ENCODE results near the gene JMJD1C.
A peak's percentile ranks its signal among the peaks of the same experiment; 100 is the strongest.

JMJD1C gene

DNA sequence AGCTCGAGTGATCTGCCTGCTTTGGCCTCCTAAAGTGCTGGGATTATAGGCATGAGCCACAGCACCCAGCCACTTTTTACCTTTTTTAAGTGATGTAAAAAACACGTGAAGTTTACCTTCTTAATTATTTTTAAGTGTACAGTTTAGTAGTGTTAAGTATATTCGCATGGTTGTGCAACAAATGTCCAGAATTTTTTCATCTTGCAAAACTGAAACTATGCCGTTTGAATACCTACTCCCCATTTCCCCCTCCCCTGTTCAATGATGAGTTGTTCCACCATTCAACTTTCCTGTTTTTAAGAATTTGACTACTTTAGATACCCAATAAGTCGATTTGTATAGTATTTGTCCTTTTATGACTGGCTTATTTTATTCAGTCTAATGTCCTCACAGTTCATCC lies 321.8 kb downstream of the JMJD1C start:
- Histone ChIP-seq H2AFZ (ENCODE audit: low read length) (no peak overlapping the region), H3K4me1 (ENCODE audit: insufficient read depth, low read length, poor library complexity, severe bottlenecking) (peaks cover 13% of the 10 kb centered on the region), H4K20me1 (ENCODE audit: insufficient read depth, low read length, poor library complexity, severe bottlenecking) (peaks cover 36% of the 10 kb centered on the region), H3K36me3 (ENCODE audit: insufficient read depth, low read length) (peaks cover 17% of the 10 kb centered on the region; the same call in 1 of the 2 replicates), H3K9ac (ENCODE audit: low read depth, low read length, poor library complexity, severe bottlenecking) (peak overlapping the region; percentile 40), H3K4me2 (ENCODE audit: low read depth, low read length, poor library complexity, severe bottlenecking) (no peak overlapping the region), H3F3A (ENCODE audit: low read depth) (no peaks in the 10 kb centered on the region), H3K79me2 (ENCODE audit: insufficient read depth, low read length) (peaks cover 84% of the 10 kb centered on the region), H3K9me3 (ENCODE audit: insufficient read depth, low read depth, low read length) (no peaks in the 10 kb centered on the region), H3K4me3 (ENCODE audit: low read length, poor library complexity, severe bottlenecking) (no peak overlapping the region), H3K27me3 (ENCODE audit: insufficient read depth, low read length, poor library complexity, severe bottlenecking) (no peaks in the 10 kb centered on the region), H3K9me2 (replicated peaks; ENCODE audit: low read depth, low read length) (no peaks in the 10 kb centered on the region)
- TF ChIP-seq EZH2phosphoT487 (IDR thresholded peaks at IDR 0.05; ENCODE audit: borderline replicate concordance) = no peak
- TF ChIP-seq, protein P1, sequence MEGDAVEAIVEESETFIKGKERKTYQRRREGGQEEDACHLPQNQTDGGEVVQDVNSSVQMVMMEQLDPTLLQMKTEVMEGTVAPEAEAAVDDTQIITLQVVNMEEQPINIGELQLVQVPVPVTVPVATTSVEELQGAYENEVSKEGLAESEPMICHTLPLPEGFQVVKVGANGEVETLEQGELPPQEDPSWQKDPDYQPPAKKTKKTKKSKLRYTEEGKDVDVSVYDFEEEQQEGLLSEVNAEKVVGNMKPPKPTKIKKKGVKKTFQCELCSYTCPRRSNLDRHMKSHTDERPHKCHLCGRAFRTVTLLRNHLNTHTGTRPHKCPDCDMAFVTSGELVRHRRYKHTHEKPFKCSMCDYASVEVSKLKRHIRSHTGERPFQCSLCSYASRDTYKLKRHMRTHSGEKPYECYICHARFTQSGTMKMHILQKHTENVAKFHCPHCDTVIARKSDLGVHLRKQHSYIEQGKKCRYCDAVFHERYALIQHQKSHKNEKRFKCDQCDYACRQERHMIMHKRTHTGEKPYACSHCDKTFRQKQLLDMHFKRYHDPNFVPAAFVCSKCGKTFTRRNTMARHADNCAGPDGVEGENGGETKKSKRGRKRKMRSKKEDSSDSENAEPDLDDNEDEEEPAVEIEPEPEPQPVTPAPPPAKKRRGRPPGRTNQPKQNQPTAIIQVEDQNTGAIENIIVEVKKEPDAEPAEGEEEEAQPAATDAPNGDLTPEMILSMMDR (conservative IDR thresholded peaks at IDR 0.05; ENCODE audit: low read length) = no peak

DNA sequence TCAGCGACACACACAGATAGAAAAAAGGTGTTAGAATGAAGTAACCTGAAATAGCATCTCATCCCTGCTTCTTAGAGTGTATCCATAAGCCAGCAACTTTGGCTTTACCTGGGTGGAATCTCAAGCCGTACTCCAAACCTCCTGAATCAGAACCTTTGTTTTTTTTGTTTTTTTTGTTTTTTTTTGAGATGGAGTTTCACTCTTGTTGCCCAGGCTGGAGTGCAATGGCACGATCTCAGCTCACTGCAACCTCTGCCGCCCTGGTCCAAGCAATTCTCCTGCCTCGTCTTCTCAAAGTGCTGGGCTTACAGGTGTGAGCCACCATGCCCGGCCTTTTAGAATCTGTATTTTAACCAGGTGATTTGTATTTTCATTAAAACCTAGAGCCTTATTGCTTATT lies 323.6 kb downstream of the JMJD1C start:
- Histone ChIP-seq H3K9ac (ENCODE audit: low read depth, low read length, poor library complexity, severe bottlenecking) (no peak overlapping the region), H2AFZ (ENCODE audit: low read length) (no peak overlapping the region), H3K9me3 (ENCODE audit: insufficient read depth, low read depth, low read length) (no peaks in the 10 kb centered on the region), H3K4me3 (ENCODE audit: low read length, poor library complexity, severe bottlenecking) (no peak overlapping the region), H3K9me2 (replicated peaks; ENCODE audit: low read depth, low read length) (no peaks in the 10 kb centered on the region), H3K79me2 (ENCODE audit: insufficient read depth, low read length) (peaks cover 95% of the 10 kb centered on the region), H3K36me3 (ENCODE audit: insufficient read depth, low read length) (peaks cover 4% of the 10 kb centered on the region; the same call in 1 of the 2 replicates), H3K27me3 (ENCODE audit: insufficient read depth, low read length, poor library complexity, severe bottlenecking) (no peaks in the 10 kb centered on the region), H3K4me2 (ENCODE audit: low read depth, low read length, poor library complexity, severe bottlenecking) (peak overlapping the region; percentile 26), H3K4me1 (ENCODE audit: insufficient read depth, low read length, poor library complexity, severe bottlenecking) (peaks cover 20% of the 10 kb centered on the region), H4K20me1 (ENCODE audit: insufficient read depth, low read length, poor library complexity, severe bottlenecking) (peaks cover 37% of the 10 kb centered on the region), H3F3A (ENCODE audit: low read depth) (no peaks in the 10 kb centered on the region)
- no peak for TF ChIP-seq EZH2phosphoT487 (IDR thresholded peaks at IDR 0.05; ENCODE audit: borderline replicate concordance)
- TF ChIP-seq, protein P1 (conservative IDR thresholded peaks at IDR 0.05; ENCODE audit: low read length) = no peak

DNA sequence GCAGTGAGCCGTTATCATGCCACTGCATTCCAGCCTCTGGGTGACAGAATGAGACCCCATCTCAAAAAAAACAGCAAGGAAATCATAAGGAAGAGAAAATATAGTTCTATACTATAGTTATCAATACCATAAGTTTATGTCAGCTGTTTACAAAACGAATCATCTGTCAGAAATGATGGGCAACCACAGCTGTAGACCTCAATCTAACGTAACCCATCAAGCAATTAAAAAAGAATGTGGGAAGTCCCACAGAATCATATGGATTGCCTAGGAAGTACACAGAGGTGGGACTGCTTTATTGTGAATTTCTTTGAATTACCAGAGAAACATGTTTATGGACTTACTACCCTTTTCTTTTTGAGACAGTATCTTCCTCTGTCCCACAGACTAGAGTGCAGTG lies 325.7 kb downstream of the JMJD1C start:
- TF ChIP-seq, protein P1 (conservative IDR thresholded peaks at IDR 0.05; ENCODE audit: low read length) = no peak
- no peak for TF ChIP-seq EZH2phosphoT487 (IDR thresholded peaks at IDR 0.05; ENCODE audit: borderline replicate concordance)
- Histone ChIP-seq H2AFZ (ENCODE audit: low read length) (no peak overlapping the region), H3K4me3 (ENCODE audit: low read length, poor library complexity, severe bottlenecking) (no peak overlapping the region), H3K4me1 (ENCODE audit: insufficient read depth, low read length, poor library complexity, severe bottlenecking) (peaks cover 30% of the 10 kb centered on the region), H3K9ac (ENCODE audit: low read depth, low read length, poor library complexity, severe bottlenecking) (no peak overlapping the region), H3K9me3 (ENCODE audit: insufficient read depth, low read depth, low read length) (no peaks in the 10 kb centered on the region), H3K9me2 (replicated peaks; ENCODE audit: low read depth, low read length) (no peaks in the 10 kb centered on the region), H4K20me1 (ENCODE audit: insufficient read depth, low read length, poor library complexity, severe bottlenecking) (peaks cover 42% of the 10 kb centered on the region), H3F3A (ENCODE audit: low read depth) (no peaks in the 10 kb centered on the region), H3K79me2 (ENCODE audit: insufficient read depth, low read length) (peaks cover 96% of the 10 kb centered on the region), H3K27me3 (ENCODE audit: insufficient read depth, low read length, poor library complexity, severe bottlenecking) (no peaks in the 10 kb centered on the region), H3K36me3 (ENCODE audit: insufficient read depth, low read length) (no peaks in the 10 kb centered on the region), H3K4me2 (ENCODE audit: low read depth, low read length, poor library complexity, severe bottlenecking) (no peak overlapping the region)

Measured in Loucy (cell line).